22Rv1 (cell line): ENCODE results near the gene PIWIL1.

ENCODE experiments used
- ZFX ChIP-seq: fragments of 450-650 bp; IDR thresholded peaks from 2 replicates; pipeline ENCODE4 v1.6.1; 2017; ENCODE audit warnings: antibody characterized with exemption, borderline replicate concordance
- TF ChIP-seq, protein P1 (sequence below): fragments of 450-650 bp; IDR thresholded peaks from 2 replicates; pipeline ENCODE4 v1.5.1; 2017; ENCODE audit warnings: mild to moderate bottlenecking

DNA sequence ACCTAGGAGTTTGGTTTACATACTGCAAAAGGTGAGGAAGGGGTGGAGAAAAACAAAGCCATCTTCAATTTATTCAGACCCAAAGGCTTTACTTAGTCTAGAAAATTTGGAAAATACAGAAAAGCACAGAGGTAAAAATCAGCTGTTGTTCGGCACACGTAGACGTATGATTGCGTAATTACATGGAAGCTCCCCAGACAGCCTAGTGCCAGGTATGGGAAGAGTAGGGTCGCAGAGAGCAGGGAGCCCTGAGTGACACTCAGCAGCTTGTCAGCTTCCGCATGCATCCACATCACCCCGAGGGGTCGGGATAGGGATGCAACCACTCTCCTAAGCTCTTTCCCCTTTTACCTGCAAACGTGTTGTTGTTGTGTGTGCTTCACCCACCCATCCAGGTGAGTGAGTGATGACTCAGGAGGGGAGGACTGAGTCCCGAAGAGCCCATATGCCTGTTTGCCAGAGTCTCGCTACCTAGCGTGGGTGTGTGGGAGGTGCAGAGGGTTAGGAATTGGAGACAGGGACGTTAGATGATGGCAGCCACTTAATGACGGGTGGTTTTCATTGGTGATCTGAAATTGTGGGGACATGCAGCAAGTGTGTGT, 20.1 kb downstream of the PIWIL1 start:
- TF ChIP-seq, protein P1, sequence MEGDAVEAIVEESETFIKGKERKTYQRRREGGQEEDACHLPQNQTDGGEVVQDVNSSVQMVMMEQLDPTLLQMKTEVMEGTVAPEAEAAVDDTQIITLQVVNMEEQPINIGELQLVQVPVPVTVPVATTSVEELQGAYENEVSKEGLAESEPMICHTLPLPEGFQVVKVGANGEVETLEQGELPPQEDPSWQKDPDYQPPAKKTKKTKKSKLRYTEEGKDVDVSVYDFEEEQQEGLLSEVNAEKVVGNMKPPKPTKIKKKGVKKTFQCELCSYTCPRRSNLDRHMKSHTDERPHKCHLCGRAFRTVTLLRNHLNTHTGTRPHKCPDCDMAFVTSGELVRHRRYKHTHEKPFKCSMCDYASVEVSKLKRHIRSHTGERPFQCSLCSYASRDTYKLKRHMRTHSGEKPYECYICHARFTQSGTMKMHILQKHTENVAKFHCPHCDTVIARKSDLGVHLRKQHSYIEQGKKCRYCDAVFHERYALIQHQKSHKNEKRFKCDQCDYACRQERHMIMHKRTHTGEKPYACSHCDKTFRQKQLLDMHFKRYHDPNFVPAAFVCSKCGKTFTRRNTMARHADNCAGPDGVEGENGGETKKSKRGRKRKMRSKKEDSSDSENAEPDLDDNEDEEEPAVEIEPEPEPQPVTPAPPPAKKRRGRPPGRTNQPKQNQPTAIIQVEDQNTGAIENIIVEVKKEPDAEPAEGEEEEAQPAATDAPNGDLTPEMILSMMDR = no peak
- no peak for TF ChIP-seq ZFX
